Measurements from ENCODE around the gene HHLA2. TPM values are rescaled to one million over a fixed set of nuclear protein-coding genes. Genes with fewer than 3 reads are reported as not detected.
"Not testable (repeated sequence)": the region's sequence is repeated elsewhere in the genome, so short reads cannot be mapped to it uniquely, and the experiment has no call there.

HHLA2 gene
- total and polyA plus RNA-seq, 9 donors, result 0.12 to 1.1 (median 0.24) TPM; not detected in 5

- no peaks in the 10 kb centered on the region for H3K4me1 ChIP-seq (ENCODE audit: insufficient read depth)
- intact Hi-C loops (cut with DNase I), result no loop called here
- no peak overlapping the region for H3K27ac ChIP-seq
- H3K27me3 ChIP-seq, result no peaks in the 10 kb centered on the region
- TF ChIP-seq EP300 (IDR thresholded peaks at IDR 0.05), result no peak
- no peak for TF ChIP-seq CTCF (IDR thresholded peaks at IDR 0.05)
- TF ChIP-seq POLR2A (IDR thresholded peaks at IDR 0.05), result no peak
- H3K4me3 ChIP-seq, result no peak overlapping the region
- no peak for DNase-seq
- H3K36me3 ChIP-seq, result no peaks in the 10 kb centered on the region
- H3K9me3 ChIP-seq, result no peaks in the 10 kb centered on the region
These were observed 14.7 kb upstream of the HHLA2 start for GRCh38 chr3:108281670-108282069.

GRCh38 chr3:108283006-108283405 lies 13.3 kb upstream of the HHLA2 start:
- TF ChIP-seq POLR2A (IDR thresholded peaks at IDR 0.05) (no peak), CTCF (IDR thresholded peaks at IDR 0.05) (no peak), EP300 (IDR thresholded peaks at IDR 0.05) (no peak)

GRCh38 chr3:108283989-108284388 lies 12.4 kb upstream of the HHLA2 start:
- no peak for DNase-seq
- 85 to 87% (median 86%) methylated on average over 2 of the region's 2 CpGs for WGBS, 3 donors
- H3K36me3 ChIP-seq, result no peaks in the 10 kb centered on the region
- no peaks in the 10 kb centered on the region for H3K27me3 ChIP-seq
- TF ChIP-seq CTCF (IDR thresholded peaks at IDR 0.05), result no peak
- no peak for TF ChIP-seq EP300 (IDR thresholded peaks at IDR 0.05)
- no peak for TF ChIP-seq POLR2A (IDR thresholded peaks at IDR 0.05)
- intact Hi-C loops (cut with DNase I), result no loop called here
- no peak overlapping the region for H3K4me3 ChIP-seq
- no peaks in the 10 kb centered on the region for H3K9me3 ChIP-seq
- no peaks in the 10 kb centered on the region for H3K4me1 ChIP-seq (ENCODE audit: insufficient read depth)
- no peak overlapping the region for H3K27ac ChIP-seq

More at GRCh38 chr3:108283006-108283405, 13.3 kb upstream of the HHLA2 start:
- Histone ChIP-seq H3K27me3 (no peaks in the 10 kb centered on the region), H3K36me3 (no peaks in the 10 kb centered on the region), H3K4me3 (no peak overlapping the region), H3K9me3 (no peaks in the 10 kb centered on the region), H3K27ac (no peak overlapping the region), H3K4me1 (ENCODE audit: insufficient read depth) (no peaks in the 10 kb centered on the region)
- intact Hi-C loops (cut with DNase I), result no loop called here
- DNase-seq, result no peak
- WGBS, 3 donors, result 62 to 73% (median 66%) methylated on average over 1 of the region's 1 CpG

- Histone ChIP-seq H3K27me3 (no peaks in the 10 kb centered on the region), H3K36me3 (no peaks in the 10 kb centered on the region), H3K4me3 (no peak overlapping the region), H3K9me3 (no peaks in the 10 kb centered on the region), H3K27ac (no peak overlapping the region), H3K4me1 (ENCODE audit: insufficient read depth) (no peaks in the 10 kb centered on the region)
- DNase-seq, result no peak
- TF ChIP-seq POLR2A (IDR thresholded peaks at IDR 0.05), result no peak
- WGBS, 3 donors, result 68 to 73% (median 69%) methylated on average over 1 of the region's 1 CpG
- intact Hi-C loops (cut with DNase I), result no loop called here
These were observed 11.2 kb upstream of the HHLA2 start for GRCh38 chr3:108285176-108285575.

GRCh38 chr3:108287146-108287545 lies 9.2 kb upstream of the HHLA2 start:
- no peak for DNase-seq

GRCh38 chr3:108288193-108288592 lies 8.2 kb upstream of the HHLA2 start:
- H3K4me1 ChIP-seq (ENCODE audit: insufficient read depth); intact Hi-C loops (cut with DNase I); H3K4me3 ChIP-seq; H3K27ac ChIP-seq; DNase-seq; H3K9me3 ChIP-seq; H3K27me3 ChIP-seq; H3K36me3 ChIP-seq: not testable (repeated sequence)
- WGBS, 3 donors, result 90 to 94% (median 93%) methylated on average over 6 of the region's 6 CpGs

More at GRCh38 chr3:108287146-108287545, 9.2 kb upstream of the HHLA2 start:
- Histone ChIP-seq H3K9me3 (no peaks in the 10 kb centered on the region), H3K36me3 (no peaks in the 10 kb centered on the region), H3K27me3 (no peaks in the 10 kb centered on the region), H3K4me3 (no peak overlapping the region), H3K27ac (no peak overlapping the region), H3K4me1 (ENCODE audit: insufficient read depth) (no peaks in the 10 kb centered on the region)
- 0 to 47% (median 0%) methylated on average over 1 of the region's 1 CpG for WGBS, 3 donors
- TF ChIP-seq POLR2A (IDR thresholded peaks at IDR 0.05) (no peak), EP300 (IDR thresholded peaks at IDR 0.05) (no peak), CTCF (IDR thresholded peaks at IDR 0.05) (no peak)
- intact Hi-C loops (cut with DNase I), result no loop called here
